ENCODE measurements around the gene ASB6. TPM values are rescaled to one million over a fixed set of nuclear protein-coding genes. Genes with fewer than 3 reads are reported as not detected.

The ASB6 gene
- polyA plus RNA-seq, 1 of the 3 experiments (the other 2 are of a cell fraction), result 35.9 TPM

DNA sequence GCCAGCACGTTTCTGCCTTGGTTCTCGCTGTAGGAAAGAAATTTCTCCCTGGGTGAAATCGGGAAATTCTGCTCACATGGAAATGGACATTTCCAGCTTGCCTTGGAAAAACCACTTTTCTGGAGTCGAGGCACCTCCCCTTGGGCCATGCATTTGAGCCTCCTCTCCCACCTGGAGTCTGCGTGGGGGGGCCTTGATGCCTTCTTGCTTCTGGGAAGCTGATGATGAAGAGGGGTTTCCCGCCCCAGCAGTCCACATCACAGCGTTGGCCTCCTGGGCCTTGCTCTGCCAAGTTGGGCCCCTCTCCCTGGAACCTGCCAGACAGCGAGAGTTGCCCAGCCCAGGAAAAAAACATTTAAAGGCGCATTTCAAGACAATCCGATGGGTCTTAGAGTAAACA is 1.8 kb upstream of the ASB6 start:
- H3K79me2 ChIP-seq (ENCODE audit: insufficient read depth), result peaks cover 32% of the 10 kb centered on the region
- TF ChIP-seq GATA2 (CRISPR knock-in tag; IDR thresholded peaks at IDR 0.05), result no peak
- no peak for TF ChIP-seq ELF1 (IDR thresholded peaks at IDR 0.05)
- no peak for TF ChIP-seq TEAD4 (IDR thresholded peaks at IDR 0.05; ENCODE audit: borderline replicate concordance, insufficient read depth)
- TF ChIP-seq GABPA (IDR thresholded peaks at IDR 0.05; ENCODE audit: low read depth), result no peak
- no peak for TF ChIP-seq SIN3A (IDR thresholded peaks at IDR 0.05; ENCODE audit: borderline replicate concordance, low read depth, low read length)
- no peak for TF ChIP-seq RCOR1 (IDR thresholded peaks at IDR 0.05; ENCODE audit: low read length)
- no peak for TF ChIP-seq RFX5 (IDR thresholded peaks at IDR 0.05; ENCODE audit: low read length)
- TF ChIP-seq EP300 (IDR thresholded peaks at IDR 0.05; ENCODE audit: borderline replicate concordance in 1 of 2, low read depth in 1 of 2, low read length in 1 of 2), result no peak
- TF ChIP-seq RAD21 (IDR thresholded peaks at IDR 0.05; ENCODE audit: low read length), result no peak
- no peak for TF ChIP-seq NFIC (IDR thresholded peaks at IDR 0.05; ENCODE audit: borderline replicate concordance)
- no peak for TF ChIP-seq RXRA (IDR thresholded peaks at IDR 0.05; ENCODE audit: borderline replicate concordance, low read depth)
- TF ChIP-seq, protein P1, sequence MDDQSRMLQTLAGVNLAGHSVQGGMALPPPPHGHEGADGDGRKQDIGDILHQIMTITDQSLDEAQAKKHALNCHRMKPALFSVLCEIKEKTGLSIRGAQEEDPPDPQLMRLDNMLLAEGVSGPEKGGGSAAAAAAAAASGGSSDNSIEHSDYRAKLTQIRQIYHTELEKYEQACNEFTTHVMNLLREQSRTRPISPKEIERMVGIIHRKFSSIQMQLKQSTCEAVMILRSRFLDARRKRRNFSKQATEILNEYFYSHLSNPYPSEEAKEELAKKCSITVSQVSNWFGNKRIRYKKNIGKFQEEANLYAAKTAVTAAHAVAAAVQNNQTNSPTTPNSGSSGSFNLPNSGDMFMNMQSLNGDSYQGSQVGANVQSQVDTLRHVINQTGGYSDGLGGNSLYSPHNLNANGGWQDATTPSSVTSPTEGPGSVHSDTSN (IDR thresholded peaks at IDR 0.05), result no peak
- no peak for TF ChIP-seq IRF3 (IDR thresholded peaks at IDR 0.05; ENCODE audit: low read depth, low read length)
- TF ChIP-seq MEF2A (IDR thresholded peaks at IDR 0.05; ENCODE audit: borderline replicate concordance, low read depth), result no peak
- no peak for TF ChIP-seq FOXJ3 (CRISPR knock-in tag; IDR thresholded peaks at IDR 0.05)
- CTCF ChIA-PET, result interaction anchor here (0.6 to 7.9 kb wide), 10 partner anchors 18 to 146 kb away, joined by 4 to 81 read pairs (median 14); partner anchors contain the start of gene NTMT1
- no peak overlapping the region for H3K27ac ChIP-seq (ENCODE audit: low read depth in 2 of 2, low read length in 1 of 2)
- H3K4me1 ChIP-seq (ENCODE audit: control insufficient read depth in 1 of 2, insufficient read depth in 2 of 2, low read depth in 1 of 2, low read length in 1 of 2), result peaks cover 18 to 35% of the 10 kb centered on the region in 2 experiments
- H3F3A ChIP-seq (replicated peaks; ENCODE audit: insufficient read depth), result peaks cover 16% of the 10 kb centered on the region
- POLR2A ChIA-PET, result no interaction called here
- H3K9me3 ChIP-seq, result no peaks in the 10 kb centered on the region
- DNase-seq, result no peak
- H3K9me2 ChIP-seq, result no peaks in the 10 kb centered on the region
- no peak overlapping the region for H3K9ac ChIP-seq
- H4K20me1 ChIP-seq (ENCODE audit: insufficient read depth), result peaks cover 26% of the 10 kb centered on the region
- no peaks in the 10 kb centered on the region for H3K27me3 ChIP-seq (ENCODE audit: insufficient read depth)
- 83% methylated on average over 4 of the region's 10 CpGs for WGBS (ENCODE audit: low lambda C conversion rate)
- H2AFZ ChIP-seq (ENCODE audit: low read depth), result no peak overlapping the region
- no peak overlapping the region for H3K4me2 ChIP-seq
- peaks cover 4 to 8% of the 10 kb centered on the region in 2 experiments for H3K36me3 ChIP-seq (replicated peaks in 1 of 2; ENCODE audit: control insufficient read depth in 1 of 2, insufficient read depth in 2 of 2, low read length in 1 of 2)
- H3K4me3 ChIP-seq (ENCODE audit: low read depth in 2 of 2, low read length in 1 of 2), result no peak overlapping the region
